ENCODE results near the gene CKAP5. TPM values are rescaled to one million over a fixed set of nuclear protein-coding genes. Genes with fewer than 3 reads are reported as not detected.

CKAP5 gene
- total and polyA plus RNA-seq, 2 experiments from 2014 or later, result 67.9 to 120 TPM

- Histone ChIP-seq H2AFZ (no peak overlapping the region), H3K36me3 (ENCODE audit: insufficient read depth) (peaks cover 93% of the 10 kb centered on the region), H3K4me2 (no peak overlapping the region), H3K4me1 (ENCODE audit: insufficient read depth) (no peaks in the 10 kb centered on the region), H3K4me3 (no peak overlapping the region), H3K27ac (ENCODE audit: low read depth) (no peak overlapping the region), H3F3A (replicated peaks; ENCODE audit: low read depth) (peaks cover 5% of the 10 kb centered on the region; the same call in 1 of the 2 replicates), H4K20me1 (replicated peaks; ENCODE audit: insufficient read depth) (peaks cover 18% of the 10 kb centered on the region), H3K79me2 (replicated peaks; ENCODE audit: insufficient read depth) (no peaks in the 10 kb centered on the region), H3K9me2 (ENCODE audit: insufficient read depth) (no peaks in the 10 kb centered on the region), H3K27me3 (ENCODE audit: insufficient read depth) (no peaks in the 10 kb centered on the region)
- H3K27me3 Mint-ChIP-seq (ENCODE audit: insufficient read depth, low read depth, poor library complexity), result no peaks in the 10 kb centered on the region
- no peak overlapping the region for H3K4me3 Mint-ChIP-seq
- H3K27ac Mint-ChIP-seq, result no peak overlapping the region
- TF ChIP-seq JUNB (IDR thresholded peaks at IDR 0.05; ENCODE audit: unreplicated experiment) (no peak), STAT1 (IDR thresholded peaks at IDR 0.05; ENCODE audit: unreplicated experiment) (no peak), ETS1 (IDR thresholded peaks at IDR 0.05) (no peak), ZNF114 (CRISPR knock-in tag; IDR thresholded peaks at IDR 0.05) (no peak), CREB1 (CRISPR knock-in tag; IDR thresholded peaks at IDR 0.05; ENCODE audit: low read depth) (no peak), EZH2 (IDR thresholded peaks at IDR 0.05; ENCODE audit: low read depth, unreplicated experiment) (no peak), REST (IDR thresholded peaks at IDR 0.05; ENCODE audit: unreplicated experiment) (no peak), ZNF331 (CRISPR knock-in tag; IDR thresholded peaks at IDR 0.05; ENCODE audit: low read depth) (no peak)
- TF ChIP-seq, protein P1, sequence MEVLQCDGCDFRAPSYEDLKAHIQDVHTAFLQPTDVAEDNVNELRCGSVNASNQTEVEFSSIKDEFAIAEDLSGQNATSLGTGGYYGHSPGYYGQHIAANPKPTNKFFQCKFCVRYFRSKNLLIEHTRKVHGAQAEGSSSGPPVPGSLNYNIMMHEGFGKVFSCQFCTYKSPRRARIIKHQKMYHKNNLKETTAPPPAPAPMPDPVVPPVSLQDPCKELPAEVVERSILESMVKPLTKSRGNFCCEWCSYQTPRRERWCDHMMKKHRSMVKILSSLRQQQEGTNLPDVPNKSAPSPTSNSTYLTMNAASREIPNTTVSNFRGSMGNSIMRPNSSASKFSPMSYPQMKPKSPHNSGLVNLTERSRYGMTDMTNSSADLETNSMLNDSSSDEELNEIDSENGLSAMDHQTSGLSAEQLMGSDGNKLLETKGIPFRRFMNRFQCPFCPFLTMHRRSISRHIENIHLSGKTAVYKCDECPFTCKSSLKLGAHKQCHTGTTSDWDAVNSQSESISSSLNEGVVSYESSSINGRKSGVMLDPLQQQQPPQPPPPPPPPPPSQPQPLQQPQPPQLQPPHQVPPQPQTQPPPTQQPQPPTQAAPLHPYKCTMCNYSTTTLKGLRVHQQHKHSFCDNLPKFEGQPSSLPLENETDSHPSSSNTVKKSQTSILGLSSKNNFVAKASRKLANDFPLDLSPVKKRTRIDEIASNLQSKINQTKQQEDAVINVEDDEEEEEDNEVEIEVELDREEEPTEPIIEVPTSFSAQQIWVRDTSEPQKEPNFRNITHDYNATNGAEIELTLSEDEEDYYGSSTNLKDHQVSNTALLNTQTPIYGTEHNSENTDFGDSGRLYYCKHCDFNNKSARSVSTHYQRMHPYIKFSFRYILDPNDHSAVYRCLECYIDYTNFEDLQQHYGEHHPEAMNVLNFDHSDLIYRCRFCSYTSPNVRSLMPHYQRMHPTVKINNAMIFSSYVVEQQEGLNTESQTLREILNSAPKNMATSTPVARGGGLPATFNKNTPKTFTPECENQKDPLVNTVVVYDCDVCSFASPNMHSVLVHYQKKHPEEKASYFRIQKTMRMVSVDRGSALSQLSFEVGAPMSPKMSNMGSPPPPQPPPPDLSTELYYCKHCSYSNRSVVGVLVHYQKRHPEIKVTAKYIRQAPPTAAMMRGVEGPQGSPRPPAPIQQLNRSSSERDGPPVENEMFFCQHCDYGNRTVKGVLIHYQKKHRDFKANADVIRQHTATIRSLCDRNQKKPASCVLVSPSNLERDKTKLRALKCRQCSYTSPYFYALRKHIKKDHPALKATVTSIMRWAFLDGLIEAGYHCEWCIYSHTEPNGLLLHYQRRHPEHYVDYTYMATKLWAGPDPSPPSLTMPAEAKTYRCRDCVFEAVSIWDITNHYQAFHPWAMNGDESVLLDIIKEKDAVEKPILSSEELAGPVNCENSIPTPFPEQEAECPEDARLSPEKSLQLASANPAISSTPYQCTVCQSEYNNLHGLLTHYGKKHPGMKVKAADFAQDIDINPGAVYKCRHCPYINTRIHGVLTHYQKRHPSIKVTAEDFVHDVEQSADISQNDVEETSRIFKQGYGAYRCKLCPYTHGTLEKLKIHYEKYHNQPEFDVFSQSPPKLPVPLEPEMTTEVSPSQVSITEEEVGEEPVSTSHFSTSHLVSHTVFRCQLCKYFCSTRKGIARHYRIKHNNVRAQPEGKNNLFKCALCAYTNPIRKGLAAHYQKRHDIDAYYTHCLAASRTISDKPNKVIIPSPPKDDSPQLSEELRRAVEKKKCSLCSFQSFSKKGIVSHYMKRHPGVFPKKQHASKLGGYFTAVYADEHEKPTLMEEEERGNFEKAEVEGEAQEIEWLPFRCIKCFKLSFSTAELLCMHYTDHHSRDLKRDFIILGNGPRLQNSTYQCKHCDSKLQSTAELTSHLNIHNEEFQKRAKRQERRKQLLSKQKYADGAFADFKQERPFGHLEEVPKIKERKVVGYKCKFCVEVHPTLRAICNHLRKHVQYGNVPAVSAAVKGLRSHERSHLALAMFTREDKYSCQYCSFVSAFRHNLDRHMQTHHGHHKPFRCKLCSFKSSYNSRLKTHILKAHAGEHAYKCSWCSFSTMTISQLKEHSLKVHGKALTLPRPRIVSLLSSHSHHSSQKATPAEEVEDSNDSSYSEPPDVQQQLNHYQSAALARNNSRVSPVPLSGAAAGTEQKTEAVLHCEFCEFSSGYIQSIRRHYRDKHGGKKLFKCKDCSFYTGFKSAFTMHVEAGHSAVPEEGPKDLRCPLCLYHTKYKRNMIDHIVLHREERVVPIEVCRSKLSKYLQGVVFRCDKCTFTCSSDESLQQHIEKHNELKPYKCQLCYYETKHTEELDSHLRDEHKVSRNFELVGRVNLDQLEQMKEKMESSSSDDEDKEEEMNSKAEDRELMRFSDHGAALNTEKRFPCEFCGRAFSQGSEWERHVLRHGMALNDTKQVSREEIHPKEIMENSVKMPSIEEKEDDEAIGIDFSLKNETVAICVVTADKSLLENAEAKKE (CRISPR knock-in tag; IDR thresholded peaks at IDR 0.05), result no peak
- no peak for ATAC-seq
- no peak for DNase-seq (ENCODE audit: low spot score)
- H3K4me1 Mint-ChIP-seq, result no peaks in the 10 kb centered on the region
- H3K9me3 Mint-ChIP-seq, result no peaks in the 10 kb centered on the region
- H3K36me3 Mint-ChIP-seq (ENCODE audit: low read depth), result peaks cover 92% of the 10 kb centered on the region
These were observed 86.9 kb downstream of the CKAP5 start for GRCh38 chr11:46759196-46759595.

Measured in GM23338 (cell line).